ENCODE data around the gene SMG6.
"Not testable (repeated sequence)": the region's sequence is repeated elsewhere in the genome, so short reads cannot be mapped to it uniquely, and the experiment has no call there.

The SMG6 gene

GRCh38 chr17:2027528-2028233 lies 275.9 kb downstream of the SMG6 start:
- no peak for DNase-seq (ENCODE audit: low spot score)

GRCh38 chr17:2025622-2026309 lies 277.8 kb downstream of the SMG6 start:
- DNase-seq (ENCODE audit: low spot score): peak; percentile 89

GRCh38 chr17:2025220-2025621 lies 278.4 kb downstream of the SMG6 start, which contains the start of gene RTN4RL1:
TSS of gene RTN4RL1 (minus strand) at chr17:2025334. CDS start at chr17:2024865, 469 bp downstream.
- DNase-seq (ENCODE audit: low spot score): peak; percentile 68

DNA sequence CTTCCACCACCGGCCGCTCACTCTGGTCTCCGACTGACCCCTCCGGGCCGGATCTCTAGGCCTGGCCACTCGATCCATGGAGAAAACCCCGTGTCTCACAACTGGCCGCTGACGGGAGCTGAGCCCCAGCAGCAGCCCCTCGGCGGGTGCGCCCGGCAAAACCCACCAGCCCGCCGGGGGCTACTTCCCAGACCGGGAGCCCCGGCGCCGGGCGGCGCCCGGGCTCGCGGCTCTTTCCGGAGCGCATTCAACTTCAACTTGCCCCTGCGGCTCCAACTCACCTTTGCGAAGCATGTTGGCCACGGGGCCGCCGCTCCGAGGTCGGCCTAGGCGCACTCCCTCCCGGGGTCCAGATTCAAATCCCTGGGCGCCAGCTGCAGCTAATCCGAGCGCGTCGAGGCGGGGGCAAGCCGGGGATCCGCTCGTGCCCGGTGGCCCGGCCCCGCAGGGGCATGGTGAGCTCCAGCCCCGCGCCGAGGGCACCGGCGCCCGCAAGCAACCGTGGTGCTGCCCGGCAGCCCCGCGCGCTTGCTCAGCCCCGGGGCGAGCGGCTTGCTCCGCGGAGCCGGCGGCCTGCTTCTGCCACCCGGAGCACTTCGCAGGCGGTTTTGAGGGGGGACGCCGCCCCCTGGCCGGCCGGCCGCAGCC lies 278.9 kb downstream of the SMG6 start:
- DNase-seq (ENCODE audit: low spot score): no peak

- DNase-seq (ENCODE audit: low spot score): peak; percentile 48
These were observed 279.7 kb downstream of the SMG6 start for GRCh38 chr17:2023692-2024571.

DNA sequence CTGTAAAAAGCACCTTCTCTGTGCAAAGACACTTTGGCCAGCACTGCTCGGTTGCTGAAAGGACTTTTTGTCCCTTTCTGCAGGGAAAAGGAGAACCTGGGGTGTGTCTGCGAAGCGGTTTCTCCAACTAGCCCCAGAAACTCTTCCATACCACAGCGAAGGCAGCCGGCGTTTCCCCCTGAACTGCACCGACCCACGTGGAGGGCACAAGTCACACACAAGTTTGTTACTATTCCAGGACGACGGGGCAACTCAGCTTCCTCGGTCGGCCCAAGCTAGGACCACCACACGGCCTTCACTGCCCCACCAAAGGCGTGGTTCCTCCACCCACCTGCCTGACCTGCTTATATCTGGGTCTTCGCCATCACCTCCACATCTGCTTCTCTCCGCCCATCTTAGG lies 280.3 kb downstream of the SMG6 start:
- DNase-seq (ENCODE audit: low spot score): no peak

- DNase-seq (ENCODE audit: low spot score): no peak
These were observed 280.8 kb downstream of the SMG6 start for GRCh38 chr17:2022647-2023240.

GRCh38 chr17:2020721-2021120 lies 282.9 kb downstream of the SMG6 start:
- no peak for DNase-seq (ENCODE audit: low spot score)

- no peak for DNase-seq (ENCODE audit: low spot score)
These were observed 283.9 kb downstream of the SMG6 start for GRCh38 chr17:2019723-2020122.

DNA sequence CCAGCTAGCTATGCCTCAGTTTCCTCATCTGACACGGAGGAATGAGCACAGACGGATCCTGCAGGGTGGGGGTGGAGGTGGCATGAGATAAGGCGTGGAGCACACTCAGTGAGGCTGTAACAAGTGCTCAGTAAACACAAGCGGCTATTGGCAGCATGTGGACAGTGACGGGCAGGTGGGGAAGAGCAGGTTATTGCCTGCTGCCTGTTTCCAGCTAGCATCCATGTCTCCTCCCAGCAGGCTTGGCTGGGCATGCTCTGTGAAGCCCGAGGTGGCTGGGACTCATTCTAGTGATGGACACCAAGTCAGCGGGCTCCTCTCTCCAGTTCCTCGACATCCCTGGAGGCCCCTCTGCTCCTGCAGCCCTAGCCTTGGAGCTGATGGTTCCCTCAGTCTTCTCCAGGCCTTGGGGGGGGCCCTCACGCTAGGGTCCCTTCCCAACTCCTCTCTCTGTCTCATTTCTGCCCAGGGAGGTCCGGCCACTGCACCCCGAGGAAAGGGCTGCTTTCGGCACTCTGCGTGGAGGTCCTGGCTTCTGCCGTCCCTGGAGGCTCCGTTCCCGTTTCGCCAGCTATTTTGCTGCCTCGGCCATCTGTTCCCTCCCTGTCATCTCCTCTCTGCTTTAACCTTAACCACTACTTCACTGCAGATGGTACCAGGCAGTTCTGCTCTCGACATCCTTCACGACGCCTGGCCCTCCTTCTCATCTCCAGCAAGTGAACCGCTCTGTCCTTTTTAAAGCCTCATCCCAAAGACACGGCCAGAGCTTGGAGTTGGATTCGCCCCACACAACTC lies 284.7 kb downstream of the SMG6 start:
- no peak for DNase-seq (ENCODE audit: low spot score)

GRCh38 chr17:2017274-2017941 lies 286.2 kb downstream of the SMG6 start:
- DNase-seq (ENCODE audit: low spot score): no peak

DNA sequence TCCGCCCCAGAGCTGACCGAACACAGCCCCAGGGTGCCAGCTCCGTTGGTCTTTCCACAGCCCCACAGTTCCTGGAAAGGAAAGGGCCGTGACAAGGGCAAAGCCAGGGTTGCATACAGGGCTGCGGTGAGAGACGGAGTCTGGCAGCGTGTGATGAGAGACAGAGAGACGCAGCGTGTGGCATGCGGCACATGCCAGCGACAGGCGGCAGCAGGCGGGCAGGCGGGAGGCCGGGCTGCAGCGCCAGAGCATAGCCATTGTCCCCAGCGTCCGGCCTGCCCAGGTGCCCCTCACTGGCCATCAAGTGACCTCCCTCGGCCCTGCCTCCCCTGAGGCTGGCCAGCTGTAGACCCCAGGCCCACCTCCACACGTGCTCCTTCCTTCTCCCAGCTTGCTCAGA lies 287.1 kb downstream of the SMG6 start:
- DNase-seq (ENCODE audit: low spot score): no peak

DNA sequence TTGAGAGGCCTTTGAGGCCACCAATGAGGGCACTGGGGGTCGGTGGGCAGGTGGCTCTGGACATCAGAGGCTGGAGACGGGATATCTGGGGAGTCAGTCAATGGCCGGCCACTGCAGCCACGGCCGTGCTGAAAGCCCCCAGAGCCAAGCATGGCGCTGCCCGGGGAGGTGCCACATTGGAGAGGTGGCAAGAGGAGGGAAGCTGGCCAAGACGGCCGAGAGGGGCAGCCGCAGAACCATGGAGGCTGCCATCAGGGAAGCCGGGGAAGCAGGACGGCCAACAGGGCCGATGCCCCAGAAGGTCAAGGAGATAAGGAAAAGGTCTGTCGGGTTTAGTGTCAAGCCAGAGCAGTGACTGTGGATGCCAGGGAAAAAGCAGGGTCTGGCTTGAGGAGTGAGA lies 288.3 kb downstream of the SMG6 start:
- DNase-seq (ENCODE audit: low spot score): no peak

- DNase-seq (ENCODE audit: low spot score): no peak
These were observed 289.6 kb downstream of the SMG6 start for GRCh38 chr17:2013994-2014317.

GRCh38 chr17:2013220-2013993 lies 290.2 kb downstream of the SMG6 start:
- DNase-seq (ENCODE audit: low spot score): not testable (repeated sequence)

DNA sequence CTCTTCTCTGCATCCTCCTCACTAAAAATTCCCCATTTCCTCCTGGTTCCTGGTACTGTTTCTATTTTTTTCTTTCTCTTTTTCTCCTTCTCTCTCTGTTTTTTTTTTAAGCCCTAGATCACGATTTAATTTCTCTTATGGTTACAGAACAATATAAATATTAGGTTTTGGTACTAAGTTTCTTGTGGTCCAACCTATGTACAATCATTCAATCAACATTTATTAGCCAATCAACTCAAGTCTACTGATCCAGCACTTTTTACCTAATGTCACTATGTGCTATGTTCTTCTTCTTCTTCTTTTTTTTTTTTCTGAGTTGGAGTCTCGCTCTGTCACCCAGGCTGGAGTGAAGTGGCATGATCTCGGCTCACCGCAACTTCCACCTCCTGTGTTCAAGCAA lies 291.1 kb downstream of the SMG6 start:
- no peak for DNase-seq (ENCODE audit: low spot score)

GRCh38 chr17:2011411-2012371 lies 291.9 kb downstream of the SMG6 start:
- DNase-seq (ENCODE audit: low spot score): peak; percentile 75
